Fibroblast of the aortic adventitia (primary cell): ENCODE data around the gene TRMT1. TPM values are rescaled to one million over a fixed set of nuclear protein-coding genes. Genes with fewer than 3 reads are reported as not detected.

Source experiments
- DNase-seq: peaks from one replicate; pipeline ENCODE4 v3.0.0-alpha.2; 2010; ENCODE audit warnings: low read depth
- H3K4me3 ChIP-seq: 2 replicates; pipeline ENCODE4 v1.5.1; 2011; ENCODE audit warnings: low read depth, mild to moderate bottlenecking, control low read depth, low read length, moderate library complexity
- CTCF ChIP-seq: IDR thresholded peaks from 2 replicates; pipeline ENCODE4 v1.5.1; 2011; ENCODE audit warnings: mild to moderate bottlenecking, low read length, control low read depth, inconsistent platforms; ENCODE audit not compliant: insufficient read depth
- total RNA-seq: library from RNA; depleted of rRNA; stranded (reverse); fragments of >200 nt; gene quantifications from 2 replicates; pipeline ENCODE4 v1.2.3, GENCODE V29; 2012; ENCODE audit warnings: low replicate concordance

TRMT1 gene
- total RNA-seq, 1 donor = 23.9 TPM

- TF ChIP-seq CTCF = no peak
- H3K4me3 ChIP-seq = no peak overlapping the region
- peak; percentile 63 for DNase-seq
Measured at GRCh38 chr19:13160557-13160956, 44.0 kb upstream of the TRMT1 start.

GRCh38 chr19:13159713-13160112 lies 43.2 kb upstream of the TRMT1 start:
- TF ChIP-seq CTCF = no peak
- no peak overlapping the region for H3K4me3 ChIP-seq
- DNase-seq = no peak

GRCh38 chr19:13155472-13156359 lies 39.2 kb upstream of the TRMT1 start:
- peak; percentile 78 for DNase-seq
- peak overlapping the region; percentile 94 for H3K4me3 ChIP-seq
- TF ChIP-seq CTCF = no peak

GRCh38 chr19:13154911-13155471 lies 38.5 kb upstream of the TRMT1 start:
- DNase-seq = peak; percentile 72
- peak; percentile 35 for TF ChIP-seq CTCF
- peak overlapping the region; percentile 94 for H3K4me3 ChIP-seq

- TF ChIP-seq CTCF = no peak
- peak; percentile 96 for DNase-seq
Measured at GRCh38 chr19:13154241-13154778, 37.8 kb upstream of the TRMT1 start.

GRCh38 chr19:13153569-13154240 lies 37.2 kb upstream of the TRMT1 start:
- peak overlapping the region; percentile 94 for H3K4me3 ChIP-seq
- DNase-seq = peak; percentile 44
- TF ChIP-seq CTCF = no peak

More at GRCh38 chr19:13154241-13154778, 37.8 kb upstream of the TRMT1 start:
- H3K4me3 ChIP-seq = peak overlapping the region; percentile 94
